B cell (primary cell): ENCODE measurements around the gene SOX8. TPM values are rescaled to one million over a fixed set of nuclear protein-coding genes. Genes with fewer than 3 reads are reported as not detected.

Experiments
- ATAC-seq: fragments of 200-7000 bp; cut with Tn5 transposase; one replicate; pipeline ENCODE4 v1.10.0; 2021; ENCODE audit warnings: low read depth, mild to moderate bottlenecking, moderate number of reproducible peaks, moderate library complexity
- CTCF ChIA-PET: fragments of 350-600 bp; sonication (Branson Sonifier 250); formaldehyde crosslinking; loops from one replicate; lab custom pipeline; 2021; ENCODE audit warnings: antibody characterized with exemption, inconsistent platforms; lab: Charles Lee
- POLR2A ChIA-PET: fragments of 350-600 bp; sonication (Branson Sonifier 250); formaldehyde crosslinking; loops from one replicate; lab custom pipeline; 2021; ENCODE audit warnings: antibody characterized with exemption; lab: Charles Lee
- DNase-seq: peaks from one replicate; pipeline ENCODE4 v3.0.0; 2013
- H2AFZ ChIP-seq: 2 replicates; pipeline ENCODE4 v1.6.1; 2012; ENCODE audit warnings: mild to moderate bottlenecking, low read depth, low read length; ENCODE audit not compliant: insufficient read depth, poor library complexity, severe bottlenecking
- H3K27ac ChIP-seq, 2 donors: 1 replicate in 1 of 2; 2 replicates in 1 of 2; pipeline ENCODE4 v1.5.1; 2012 to 2013; ENCODE audit warnings: low read length in 2 of 2, mild to moderate bottlenecking in 2 of 2, moderate library complexity in 1 of 2
- H3K27me3 ChIP-seq, 4 experiments: fragments of 200-600 bp in 1 of 4; sonication (generic) in 1 of 4; replicated peaks in 1 of 4; 1 replicate in 2 of 4; 2 replicates in 2 of 4; pipeline versions ENCODE4 v1.6.1 to v1.7.0; 2013 to 2016; ENCODE audit warnings: low read length in 3 of 4, mild to moderate bottlenecking in 2 of 4, mixed read lengths in 1 of 4, moderate library complexity in 1 of 4; ENCODE audit not compliant: insufficient read depth in 4 of 4, control insufficient read depth in 3 of 4; ENCODE audit errors: control extremely low read depth in 1 of 4
- H3K36me3 ChIP-seq, 2 experiments: replicated peaks in 1 of 2; 1 replicate in 1 of 2; 2 replicates in 1 of 2; pipeline versions ENCODE4 v1.6.1 to v1.7.1; 2013; ENCODE audit warnings: low read length in 1 of 2; ENCODE audit not compliant: insufficient read depth in 2 of 2, control insufficient read depth in 1 of 2; ENCODE audit errors: control extremely low read depth in 1 of 2, extremely low read depth in 1 of 2
- H3K4me1 ChIP-seq, 2 donors: fragments of 200-600 bp in 1 of 2; sonication (generic) in 1 of 2; 1 replicate in 1 of 2; 2 replicates in 1 of 2; pipeline versions ENCODE4 v1.5.1 to v1.6.1; 2013 to 2017; ENCODE audit warnings: low read length in 2 of 2; ENCODE audit not compliant: control insufficient read depth in 2 of 2, insufficient read depth in 2 of 2
- H3K4me2 ChIP-seq: replicated peaks from 2 replicates; pipeline ENCODE3; 2012; ENCODE audit warnings: mild to moderate bottlenecking, low read depth, low read length; ENCODE audit not compliant: poor library complexity, severe bottlenecking
- H3K4me3 ChIP-seq, 5 experiments: fragments of 200-600 bp in 1 of 5; sonication (generic) in 1 of 5; 1 replicate in 3 of 5; 2 replicates in 2 of 5; pipeline versions ENCODE4 v1.5.1 to v1.7.0; 2011 to 2016; ENCODE audit warnings: low read length in 4 of 5, mild to moderate bottlenecking in 4 of 5, low read depth in 2 of 5, control low read depth in 1 of 5, moderate library complexity in 1 of 5; ENCODE audit not compliant: insufficient read depth in 1 of 5; ENCODE audit errors: control extremely low read depth in 1 of 5, extremely low read depth in 1 of 5
- H3K79me2 ChIP-seq: fragments of 200-600 bp; sonication (generic); one replicate; pipeline ENCODE4 v1.6.0; 2016; ENCODE audit warnings: low read length; ENCODE audit not compliant: control insufficient read depth, insufficient read depth
- H3K9ac ChIP-seq: fragments of 200-600 bp; sonication (generic); 2 replicates; pipeline ENCODE4 v1.6.1; 2017; ENCODE audit warnings: mild to moderate bottlenecking, low read length, moderate library complexity
- H3K9me3 ChIP-seq, 3 donors: one replicate each; pipeline versions ENCODE4 v1.6.1 to v1.7.1; 2013; ENCODE audit warnings: low read length in 2 of 3; ENCODE audit not compliant: control insufficient read depth in 2 of 3, insufficient read depth in 1 of 3; ENCODE audit errors: control extremely low read depth in 1 of 3
- H4K20me1 ChIP-seq: 2 replicates; pipeline ENCODE4 v1.6.0; 2012; ENCODE audit warnings: mild to moderate bottlenecking, low read length; ENCODE audit not compliant: insufficient read depth, control insufficient read depth, poor library complexity, severe bottlenecking
- H3K27ac Mint-ChIP-seq: one replicate; pipeline ENCODE4 v1.8.0; 2021; ENCODE audit warnings: mixed read lengths
- H3K27me3 Mint-ChIP-seq: one replicate; pipeline ENCODE4 v1.8.0; 2021; ENCODE audit warnings: mixed read lengths
- H3K4me1 Mint-ChIP-seq: one replicate; pipeline ENCODE4 v1.8.0; 2021; ENCODE audit warnings: mixed read lengths
- H3K4me3 Mint-ChIP-seq: one replicate; pipeline ENCODE4 v1.8.0; 2021; ENCODE audit warnings: mixed read lengths
- H3K9me3 Mint-ChIP-seq: one replicate; pipeline ENCODE4 v1.8.0; 2022; ENCODE audit warnings: mixed read lengths; ENCODE audit not compliant: insufficient read depth
- EZH2 ChIP-seq: IDR thresholded peaks from 2 replicates; pipeline ENCODE4 v1.6.1; 2012; ENCODE audit warnings: borderline replicate concordance, low read depth, mild to moderate bottlenecking, moderate library complexity, low read length; ENCODE audit not compliant: insufficient read depth, poor library complexity, severe bottlenecking
- WGBS: methylation state at CpG from one replicate; pipeline ENCODE4 v1.1.5; 2013; ENCODE audit warnings: missing lambda C conversion rate; ENCODE audit not compliant: insufficient coverage; 5-methylcytosine and 5-hydroxymethylcytosine counted together
- intact Hi-C: fragments of 100-400 bp; cut with micrococcal nuclease; formaldehyde crosslinking; loops from one replicate; pipeline ENCODE4 v1.10.0; 2022
- polyA plus RNA-seq: library from polyadenylated mRNA; depleted of rRNA; stranded (reverse); fragments of >200 nt; gene quantifications from 2 replicates; pipeline ENCODE4 v1.2.3, GENCODE V29; 2012
- total RNA-seq, 2 donors: library from RNA; stranded (reverse); fragments of 120-200 nt in 1 of 2; gene quantifications; 1 replicate in 1 of 2; 2 replicates in 1 of 2; pipeline versions ENCODE4 v1.2.3 to v1.2.4, GENCODE V29; 2013 to 2022
- TF ChIP-seq, protein P1 (sequence below): fragments of 200-600 bp; IDR thresholded peaks from one replicate; pipeline ENCODE4 v1.8.0; 2022; ENCODE audit warnings: antibody characterized with exemption, mild to moderate bottlenecking

The SOX8 gene
- total and polyA plus RNA-seq, 2 donors (not counting 1 experiment from before 2014, with no cell fraction given), result 0.03 to 1.2 TPM

DNA sequence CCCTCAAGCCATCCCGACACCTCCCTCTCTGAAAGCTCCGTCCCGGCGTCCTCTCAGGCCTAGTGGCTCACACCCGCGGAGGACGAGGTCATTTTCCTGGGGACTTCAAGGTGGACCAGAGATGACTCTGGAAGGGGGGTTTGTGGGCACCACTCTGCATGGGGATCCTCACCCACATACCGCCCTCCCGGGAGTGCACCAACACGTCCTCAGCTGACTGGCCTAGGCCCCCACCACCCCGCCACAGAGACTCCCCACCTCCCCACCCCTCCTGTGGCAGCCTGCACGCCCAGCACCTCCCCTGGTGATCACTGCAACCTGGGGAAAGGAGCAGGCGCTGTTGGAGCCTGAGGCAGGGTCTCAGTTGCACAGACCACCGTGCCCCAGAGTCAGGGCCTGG lies 2.4 kb upstream of the SOX8 start:
- TF ChIP-seq, protein P1, sequence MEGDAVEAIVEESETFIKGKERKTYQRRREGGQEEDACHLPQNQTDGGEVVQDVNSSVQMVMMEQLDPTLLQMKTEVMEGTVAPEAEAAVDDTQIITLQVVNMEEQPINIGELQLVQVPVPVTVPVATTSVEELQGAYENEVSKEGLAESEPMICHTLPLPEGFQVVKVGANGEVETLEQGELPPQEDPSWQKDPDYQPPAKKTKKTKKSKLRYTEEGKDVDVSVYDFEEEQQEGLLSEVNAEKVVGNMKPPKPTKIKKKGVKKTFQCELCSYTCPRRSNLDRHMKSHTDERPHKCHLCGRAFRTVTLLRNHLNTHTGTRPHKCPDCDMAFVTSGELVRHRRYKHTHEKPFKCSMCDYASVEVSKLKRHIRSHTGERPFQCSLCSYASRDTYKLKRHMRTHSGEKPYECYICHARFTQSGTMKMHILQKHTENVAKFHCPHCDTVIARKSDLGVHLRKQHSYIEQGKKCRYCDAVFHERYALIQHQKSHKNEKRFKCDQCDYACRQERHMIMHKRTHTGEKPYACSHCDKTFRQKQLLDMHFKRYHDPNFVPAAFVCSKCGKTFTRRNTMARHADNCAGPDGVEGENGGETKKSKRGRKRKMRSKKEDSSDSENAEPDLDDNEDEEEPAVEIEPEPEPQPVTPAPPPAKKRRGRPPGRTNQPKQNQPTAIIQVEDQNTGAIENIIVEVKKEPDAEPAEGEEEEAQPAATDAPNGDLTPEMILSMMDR, result no peak
- TF ChIP-seq EZH2, result no peak
- peaks cover 15 to 22% of the 10 kb centered on the region in 2 donors for H3K4me1 ChIP-seq
- H3K9me3 ChIP-seq, result peaks cover 0 to 8% (median 0%) of the 10 kb centered on the region in 3 donors
- no peaks in the 10 kb centered on the region for H3K9me3 Mint-ChIP-seq
- no peaks in the 10 kb centered on the region for H4K20me1 ChIP-seq
- H3K9ac ChIP-seq, result no peak overlapping the region
- ChIA-PET POLR2A (no interaction called here), CTCF (no interaction called here)
- no peak overlapping the region for H3K27ac Mint-ChIP-seq
- peaks cover 0 to 55% (median 16%) of the 10 kb centered on the region in 4 experiments for H3K27me3 ChIP-seq
- no peak for DNase-seq
- peak overlapping the region; percentile 16 for H3K4me3 Mint-ChIP-seq
- 79% methylated on average over 6 of the region's 14 CpGs for whole genome bisulfite sequencing
- H3K27ac ChIP-seq, result no peak overlapping the region
- H3K4me3 ChIP-seq, result no peak overlapping the region
- no peaks in the 10 kb centered on the region for H3K36me3 ChIP-seq
- no peak for ATAC-seq
- H3K4me2 ChIP-seq, result no peak overlapping the region
- no peaks in the 10 kb centered on the region for H3K4me1 Mint-ChIP-seq
- intact Hi-C loops, result no loop called here
- no peaks in the 10 kb centered on the region for H3K79me2 ChIP-seq
- no peak overlapping the region for H2AFZ ChIP-seq
- H3K27me3 Mint-ChIP-seq, result peaks cover 13% of the 10 kb centered on the region

DNA sequence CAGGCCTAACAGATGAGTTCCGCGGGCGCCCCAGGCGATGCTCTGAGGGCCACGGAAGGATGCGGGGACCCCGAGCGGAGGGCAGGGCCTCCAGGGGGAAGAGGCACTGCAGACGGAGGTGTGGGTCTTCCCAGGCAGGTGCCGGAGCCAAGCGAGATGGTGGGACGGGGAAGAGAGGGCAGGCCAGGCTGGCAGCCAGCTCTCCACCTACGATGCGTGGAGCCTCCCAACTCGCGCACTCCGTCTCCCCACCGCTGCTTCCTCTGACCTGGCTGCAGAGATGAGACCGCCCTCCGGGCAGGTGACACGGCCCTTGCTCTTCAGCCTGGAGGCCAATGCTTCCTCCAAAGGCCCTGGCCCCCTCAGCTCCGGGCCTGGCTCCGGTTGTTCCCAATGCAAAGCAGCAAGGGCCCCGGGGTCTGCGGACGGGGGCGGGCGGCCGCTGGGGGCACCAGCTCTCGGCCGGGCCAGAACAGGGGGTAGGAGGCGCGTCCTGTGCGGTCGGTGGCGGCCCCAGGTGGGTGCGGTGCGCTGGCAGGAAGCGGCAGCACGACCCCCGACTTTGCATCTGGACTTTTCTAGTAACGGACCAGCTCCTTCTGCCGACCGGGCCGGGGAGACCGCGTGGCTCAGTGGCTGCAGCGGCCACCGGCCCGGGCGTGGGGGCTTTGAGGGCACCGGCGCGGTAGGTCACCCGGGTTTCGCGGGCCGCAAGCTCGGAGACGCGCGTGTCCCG lies 1.5 kb upstream of the SOX8 start:
- Mint-ChIP-seq H3K4me1 (no peaks in the 10 kb centered on the region), H3K9me3 (no peaks in the 10 kb centered on the region), H3K27ac (peak overlapping the region; percentile 20), H3K27me3 (peaks cover 13% of the 10 kb centered on the region), H3K4me3 (peak overlapping the region; percentile 19)
- ChIA-PET CTCF (no interaction called here), POLR2A (interaction anchor here (1.5 kb wide), 1 partner anchor 8 kb away, joined by 9 read pairs; no protein-coding TSS in a partner anchor)
- DNase-seq, result peak; percentile 48
- no peaks in the 10 kb centered on the region for H4K20me1 ChIP-seq
- H3K79me2 ChIP-seq, result no peaks in the 10 kb centered on the region
- peak overlapping the region; percentile 97 for H3K4me2 ChIP-seq
- H3K4me1 ChIP-seq, result peaks cover 15 to 22% of the 10 kb centered on the region in 2 donors
- peak; percentile 79 for TF ChIP-seq EZH2
- TF ChIP-seq, protein P1, result no peak
- H3K27me3 ChIP-seq, result peaks cover 0 to 56% (median 16%) of the 10 kb centered on the region in 4 experiments
- intact Hi-C loops, result loop anchor here (1.0 kb wide), 1 partner anchor 9 kb away; no protein-coding TSS in a partner anchor
- no peaks in the 10 kb centered on the region for H3K36me3 ChIP-seq
- peak overlapping the region in 3 of 5 experiments; percentile 50 to 59 (median 53) for H3K4me3 ChIP-seq
- no peak for ATAC-seq
- H3K9me3 ChIP-seq, result peaks cover 0 to 8% (median 0%) of the 10 kb centered on the region in 3 donors
- 11% methylated on average over 63 of the region's 63 CpGs for WGBS
- peak overlapping the region; percentile 58 for H3K9ac ChIP-seq
- no peak overlapping the region for H3K27ac ChIP-seq
- H2AFZ ChIP-seq, result peak overlapping the region; percentile 28
